HG02852 (cell line): Measurements from ENCODE around the gene GMPS.

Experiments
- ATAC-seq: cut with Tn5 transposase; IDR thresholded peaks from one replicate; pipeline ENCODE4 v1.9.1; 2021; ENCODE audit warnings: mild to moderate bottlenecking, moderate library complexity; ENCODE audit not compliant: unreplicated experiment

Gene GMPS

DNA sequence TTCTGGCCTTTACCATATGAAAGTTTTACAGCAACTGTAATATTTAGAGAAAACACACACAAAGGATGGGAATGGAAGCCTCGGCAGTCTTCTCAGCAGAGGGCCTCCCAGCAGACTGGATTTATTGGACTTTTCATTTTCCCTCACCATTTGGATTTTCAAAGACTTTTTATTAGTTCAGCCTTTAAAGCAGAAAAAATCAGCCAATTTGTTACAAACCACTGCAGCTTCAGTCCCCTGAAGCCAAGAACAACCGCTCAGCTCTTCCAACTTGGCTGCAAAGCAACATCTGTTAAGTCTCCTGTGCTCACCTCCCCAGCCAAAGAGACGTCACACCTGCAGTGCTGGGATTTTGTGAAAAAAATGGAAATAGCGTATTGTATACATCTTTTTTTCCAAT, 120.8 kb downstream of the GMPS start:
- no peak for ATAC-seq

GRCh38 chr3:155991847-155992246, 121.4 kb downstream of the GMPS start:
- ATAC-seq, result no peak
